Glutamatergic neuron (in vitro differentiated cells): ENCODE measurements around the gene BCKDK. TPM values are rescaled to one million over a fixed set of nuclear protein-coding genes. Genes with fewer than 3 reads are reported as not detected.

ENCODE experiments used
- DNase-seq: peaks from one replicate; pipeline ENCODE4 v3.0.0; 2022
- H3K27ac Mint-ChIP-seq: one replicate; pipeline ENCODE4 v1.8.0; 2020; ENCODE audit warnings: mild to moderate bottlenecking, mixed read lengths, inconsistent platforms; ENCODE audit not compliant: unreplicated experiment
- H3K27me3 Mint-ChIP-seq: one replicate; pipeline ENCODE4 v1.8.0; 2020; ENCODE audit warnings: mild to moderate bottlenecking, moderate library complexity, mixed read lengths, inconsistent platforms; ENCODE audit not compliant: unreplicated experiment
- H3K36me3 Mint-ChIP-seq: one replicate; pipeline ENCODE4 v1.8.0; 2020; ENCODE audit warnings: mild to moderate bottlenecking, mixed read lengths, inconsistent platforms; ENCODE audit not compliant: unreplicated experiment
- H3K4me1 Mint-ChIP-seq: one replicate; pipeline ENCODE4 v1.8.0; 2020; ENCODE audit warnings: mild to moderate bottlenecking, low read depth, mixed read lengths, inconsistent platforms; ENCODE audit not compliant: unreplicated experiment
- H3K4me3 Mint-ChIP-seq: one replicate; pipeline ENCODE4 v1.8.0; 2020; ENCODE audit warnings: mild to moderate bottlenecking, mixed read lengths, inconsistent platforms; ENCODE audit not compliant: unreplicated experiment
- H3K9me3 Mint-ChIP-seq: one replicate; pipeline ENCODE4 v1.8.0; 2020; ENCODE audit warnings: mild to moderate bottlenecking, moderate library complexity, mixed read lengths, inconsistent platforms; ENCODE audit not compliant: unreplicated experiment
- total RNA-seq: library from RNA; stranded (reverse); fragmentation: NEBNext Ultra II Directional; extraction: Animal tissue kit (Norgen Biotek cat#: 25700); gene quantifications from one replicate; pipeline ENCODE4 v1.2.1, GENCODE V29; 2021; ENCODE audit not compliant: unreplicated experiment
- TF ChIP-seq, protein P1 (sequence below): fragments of 200-600 bp; sonication (generic); IDR thresholded peaks from one replicate; pipeline ENCODE4 v1.5.0; 2021; ENCODE audit not compliant: partially characterized antibody, unreplicated experiment

The BCKDK gene
- total RNA-seq, 1 donor from 2014 or later, result 62.4 TPM

DNA sequence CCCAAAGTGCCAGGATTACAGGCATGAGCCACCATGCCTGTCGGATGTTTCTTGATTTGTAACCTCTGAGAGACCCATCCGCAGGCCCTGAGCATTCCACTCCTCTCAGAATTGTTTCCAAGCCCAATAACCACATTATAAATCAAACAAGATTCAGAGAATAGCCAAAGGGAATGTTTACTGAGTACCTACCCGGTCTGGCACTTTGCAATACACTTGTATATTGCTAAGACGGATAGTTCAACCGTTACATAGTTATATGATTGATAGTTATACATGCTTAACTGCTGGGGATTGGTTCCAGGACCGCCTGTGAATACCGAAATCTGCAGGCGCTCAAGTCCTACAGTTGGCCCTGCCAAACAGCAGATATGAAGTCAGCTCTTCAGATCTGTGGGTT is 6.3 kb downstream of the BCKDK start:
- Mint-ChIP-seq H3K4me1 (peaks cover 9% of the 10 kb centered on the region), H3K36me3 (no peaks in the 10 kb centered on the region), H3K9me3 (peaks cover 11% of the 10 kb centered on the region), H3K27ac (no peak overlapping the region), H3K27me3 (peaks cover 6% of the 10 kb centered on the region), H3K4me3 (no peak overlapping the region)
- no peak for DNase-seq
- TF ChIP-seq, protein P1, sequence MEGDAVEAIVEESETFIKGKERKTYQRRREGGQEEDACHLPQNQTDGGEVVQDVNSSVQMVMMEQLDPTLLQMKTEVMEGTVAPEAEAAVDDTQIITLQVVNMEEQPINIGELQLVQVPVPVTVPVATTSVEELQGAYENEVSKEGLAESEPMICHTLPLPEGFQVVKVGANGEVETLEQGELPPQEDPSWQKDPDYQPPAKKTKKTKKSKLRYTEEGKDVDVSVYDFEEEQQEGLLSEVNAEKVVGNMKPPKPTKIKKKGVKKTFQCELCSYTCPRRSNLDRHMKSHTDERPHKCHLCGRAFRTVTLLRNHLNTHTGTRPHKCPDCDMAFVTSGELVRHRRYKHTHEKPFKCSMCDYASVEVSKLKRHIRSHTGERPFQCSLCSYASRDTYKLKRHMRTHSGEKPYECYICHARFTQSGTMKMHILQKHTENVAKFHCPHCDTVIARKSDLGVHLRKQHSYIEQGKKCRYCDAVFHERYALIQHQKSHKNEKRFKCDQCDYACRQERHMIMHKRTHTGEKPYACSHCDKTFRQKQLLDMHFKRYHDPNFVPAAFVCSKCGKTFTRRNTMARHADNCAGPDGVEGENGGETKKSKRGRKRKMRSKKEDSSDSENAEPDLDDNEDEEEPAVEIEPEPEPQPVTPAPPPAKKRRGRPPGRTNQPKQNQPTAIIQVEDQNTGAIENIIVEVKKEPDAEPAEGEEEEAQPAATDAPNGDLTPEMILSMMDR, result no peak

DNA sequence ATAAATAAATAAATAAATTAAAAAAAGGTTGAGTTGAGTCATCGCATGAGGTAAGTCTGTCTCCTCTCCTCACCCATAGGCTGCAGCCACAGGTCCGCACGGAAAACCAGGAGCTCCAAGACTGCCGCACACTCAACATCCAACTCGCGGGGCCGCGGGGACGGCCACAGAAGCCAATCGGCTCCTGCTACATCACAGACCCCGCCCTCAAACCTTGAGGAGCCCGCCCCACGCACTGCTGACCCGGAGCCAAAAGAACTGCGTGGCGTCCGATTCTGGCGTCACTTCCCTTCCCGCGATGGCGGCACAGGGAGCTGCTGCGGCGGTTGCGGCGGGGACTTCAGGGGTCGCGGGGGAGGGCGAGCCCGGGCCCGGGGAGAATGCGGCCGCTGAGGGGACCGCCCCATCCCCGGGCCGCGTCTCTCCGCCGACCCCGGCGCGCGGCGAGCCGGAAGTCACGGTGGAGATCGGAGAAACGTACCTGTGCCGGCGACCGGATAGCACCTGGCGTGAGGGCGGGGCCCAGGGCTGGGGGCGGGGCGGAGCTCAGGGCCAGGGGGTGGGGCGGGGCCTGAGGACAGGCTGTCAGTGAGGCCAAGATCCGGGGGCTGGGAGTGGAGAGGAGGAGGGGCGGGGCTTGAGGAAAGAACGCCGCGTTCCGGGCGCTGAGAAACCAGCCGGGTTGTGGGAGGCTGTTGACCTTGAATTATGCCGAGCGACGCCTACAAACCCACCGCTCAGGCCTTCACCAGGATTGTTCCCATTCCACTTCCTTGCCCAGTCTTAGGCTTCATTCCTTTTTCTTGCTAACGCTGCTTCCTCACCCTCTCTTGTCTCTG is 9.4 kb downstream of the BCKDK start, which contains the start of gene KAT8:
TSS of gene KAT8 (plus strand) at position 281 of the 839 bp plus-strand sequence. CDS start at position 299, 18 bp downstream.
- Mint-ChIP-seq H3K4me3 (peak within 1 kb of the TSS; percentile 91), H3K27me3 (peaks cover 6% of the 10 kb centered on the region), H3K9me3 (peaks cover 8% of the 10 kb centered on the region), H3K36me3 (no peaks in the 10 kb centered on the region), H3K27ac (peak within 1 kb of the TSS; percentile 73), H3K4me1 (peaks cover 6% of the 10 kb centered on the region)
- DNase-seq, result peak; percentile 97
- TF ChIP-seq, protein P1, result no peak

DNA sequence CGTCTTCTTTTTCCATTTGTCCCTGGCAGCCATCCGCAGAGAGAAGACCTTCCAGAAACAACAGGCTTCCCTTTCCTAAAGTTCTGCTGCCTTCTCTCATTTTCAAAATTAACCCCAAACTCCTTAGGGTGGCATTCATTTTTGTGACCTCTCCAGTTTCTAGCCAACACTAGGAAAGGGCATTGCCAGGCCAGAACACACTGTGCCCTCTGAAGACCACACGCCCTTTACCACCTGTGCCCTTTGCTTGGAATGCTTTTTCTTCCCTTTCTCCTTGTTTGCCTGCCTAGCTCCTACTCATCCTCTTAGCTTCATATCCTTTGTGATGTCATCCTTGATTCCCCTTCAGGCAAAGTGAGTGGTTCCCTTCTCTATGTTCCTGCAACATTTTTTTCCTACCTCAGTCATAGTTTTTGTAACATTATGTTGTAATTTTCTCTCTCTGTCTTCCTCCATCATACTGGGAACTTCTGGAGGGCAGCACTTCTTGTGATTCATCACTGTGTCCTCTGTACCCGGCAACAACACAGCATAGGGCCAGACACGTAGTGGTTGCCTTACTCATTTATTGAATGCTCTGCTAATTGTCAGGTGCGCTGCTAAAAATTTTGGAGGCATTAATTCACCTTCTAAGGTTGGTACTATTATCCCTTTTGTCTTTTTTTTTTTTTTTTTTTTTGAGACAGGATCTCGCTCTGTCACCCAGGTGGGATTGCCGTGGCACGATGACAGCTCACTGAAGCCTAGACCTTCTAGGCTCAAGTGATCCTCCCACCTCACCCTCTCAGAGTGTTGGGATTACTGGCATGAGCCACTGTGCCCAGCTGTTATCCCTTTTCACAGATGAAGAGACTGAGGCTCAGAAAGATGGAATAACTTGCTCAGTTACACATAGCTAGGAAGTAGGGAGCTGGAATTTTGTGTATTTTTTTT is 10.3 kb downstream of the BCKDK start:
- H3K27me3 Mint-ChIP-seq, result peaks cover 6% of the 10 kb centered on the region
- H3K9me3 Mint-ChIP-seq, result peaks cover 8% of the 10 kb centered on the region
- TF ChIP-seq, protein P1, result no peak
- no peak for DNase-seq
- H3K27ac Mint-ChIP-seq, result peak overlapping the region; percentile 73
- peaks cover 6% of the 10 kb centered on the region for H3K4me1 Mint-ChIP-seq
- H3K4me3 Mint-ChIP-seq, result peak overlapping the region; percentile 91
- no peaks in the 10 kb centered on the region for H3K36me3 Mint-ChIP-seq

DNA sequence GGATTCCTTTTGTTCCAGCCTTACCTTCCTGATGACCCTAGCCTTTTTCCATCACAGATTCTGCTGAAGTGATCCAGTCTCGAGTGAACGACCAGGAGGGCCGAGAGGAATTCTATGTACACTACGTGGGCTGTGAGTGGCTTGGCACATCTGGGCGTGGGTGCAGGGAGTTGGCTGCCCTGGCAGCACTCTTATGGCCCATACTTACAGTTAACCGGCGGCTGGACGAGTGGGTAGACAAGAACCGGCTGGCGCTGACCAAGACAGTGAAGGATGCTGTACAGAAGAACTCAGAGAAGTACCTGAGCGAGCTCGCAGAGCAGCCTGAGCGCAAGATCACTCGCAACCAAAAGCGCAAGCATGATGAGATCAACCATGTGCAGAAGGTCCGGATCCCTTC is 11.9 kb downstream of the BCKDK start:
- TF ChIP-seq, protein P1, result no peak
- no peak for DNase-seq
- Mint-ChIP-seq H3K27ac (no peak overlapping the region), H3K27me3 (peaks cover 6% of the 10 kb centered on the region), H3K9me3 (peaks cover 8% of the 10 kb centered on the region), H3K4me3 (no peak overlapping the region), H3K36me3 (no peaks in the 10 kb centered on the region), H3K4me1 (peaks cover 6% of the 10 kb centered on the region)
